B cell (primary cell): ENCODE data around the gene RORC. TPM values are rescaled to one million over a fixed set of nuclear protein-coding genes. Genes with fewer than 3 reads are reported as not detected.

Experiments
- ATAC-seq: fragments of 200-7000 bp; cut with Tn5 transposase; one replicate; pipeline ENCODE4 v1.10.0; 2021; ENCODE audit warnings: low read depth, mild to moderate bottlenecking, moderate number of reproducible peaks, moderate library complexity
- CTCF ChIA-PET: fragments of 350-600 bp; sonication (Branson Sonifier 250); formaldehyde crosslinking; loops from one replicate; lab custom pipeline; 2021; ENCODE audit warnings: antibody characterized with exemption, inconsistent platforms; lab: Charles Lee
- POLR2A ChIA-PET: fragments of 350-600 bp; sonication (Branson Sonifier 250); formaldehyde crosslinking; loops from one replicate; lab custom pipeline; 2021; ENCODE audit warnings: antibody characterized with exemption; lab: Charles Lee
- DNase-seq: peaks from one replicate; pipeline ENCODE4 v3.0.0; 2013
- H2AFZ ChIP-seq: 2 replicates; pipeline ENCODE4 v1.6.1; 2012; ENCODE audit warnings: mild to moderate bottlenecking, low read depth, low read length; ENCODE audit not compliant: insufficient read depth, poor library complexity, severe bottlenecking
- H3K27ac ChIP-seq, 2 donors: 1 replicate in 1 of 2; 2 replicates in 1 of 2; pipeline ENCODE4 v1.5.1; 2012 to 2013; ENCODE audit warnings: low read length in 2 of 2, mild to moderate bottlenecking in 2 of 2, moderate library complexity in 1 of 2
- H3K27me3 ChIP-seq, 4 experiments: fragments of 200-600 bp in 1 of 4; sonication (generic) in 1 of 4; replicated peaks in 1 of 4; 1 replicate in 2 of 4; 2 replicates in 2 of 4; pipeline versions ENCODE4 v1.6.1 to v1.7.0; 2013 to 2016; ENCODE audit warnings: low read length in 3 of 4, mild to moderate bottlenecking in 2 of 4, mixed read lengths in 1 of 4, moderate library complexity in 1 of 4; ENCODE audit not compliant: insufficient read depth in 4 of 4, control insufficient read depth in 3 of 4; ENCODE audit errors: control extremely low read depth in 1 of 4
- H3K36me3 ChIP-seq, 2 experiments: replicated peaks in 1 of 2; 1 replicate in 1 of 2; 2 replicates in 1 of 2; pipeline versions ENCODE4 v1.6.1 to v1.7.1; 2013; ENCODE audit warnings: low read length in 1 of 2; ENCODE audit not compliant: insufficient read depth in 2 of 2, control insufficient read depth in 1 of 2; ENCODE audit errors: control extremely low read depth in 1 of 2, extremely low read depth in 1 of 2
- H3K4me1 ChIP-seq, 2 donors: fragments of 200-600 bp in 1 of 2; sonication (generic) in 1 of 2; 1 replicate in 1 of 2; 2 replicates in 1 of 2; pipeline versions ENCODE4 v1.5.1 to v1.6.1; 2013 to 2017; ENCODE audit warnings: low read length in 2 of 2; ENCODE audit not compliant: control insufficient read depth in 2 of 2, insufficient read depth in 2 of 2
- H3K4me2 ChIP-seq: replicated peaks from 2 replicates; pipeline ENCODE3; 2012; ENCODE audit warnings: mild to moderate bottlenecking, low read depth, low read length; ENCODE audit not compliant: poor library complexity, severe bottlenecking
- H3K4me3 ChIP-seq, 5 experiments: fragments of 200-600 bp in 1 of 5; sonication (generic) in 1 of 5; 1 replicate in 3 of 5; 2 replicates in 2 of 5; pipeline versions ENCODE4 v1.5.1 to v1.7.0; 2011 to 2016; ENCODE audit warnings: low read length in 4 of 5, mild to moderate bottlenecking in 4 of 5, low read depth in 2 of 5, control low read depth in 1 of 5, moderate library complexity in 1 of 5; ENCODE audit not compliant: insufficient read depth in 1 of 5; ENCODE audit errors: control extremely low read depth in 1 of 5, extremely low read depth in 1 of 5
- H3K79me2 ChIP-seq: fragments of 200-600 bp; sonication (generic); one replicate; pipeline ENCODE4 v1.6.0; 2016; ENCODE audit warnings: low read length; ENCODE audit not compliant: control insufficient read depth, insufficient read depth
- H3K9ac ChIP-seq: fragments of 200-600 bp; sonication (generic); 2 replicates; pipeline ENCODE4 v1.6.1; 2017; ENCODE audit warnings: mild to moderate bottlenecking, low read length, moderate library complexity
- H3K9me3 ChIP-seq, 3 donors: one replicate each; pipeline versions ENCODE4 v1.6.1 to v1.7.1; 2013; ENCODE audit warnings: low read length in 2 of 3; ENCODE audit not compliant: control insufficient read depth in 2 of 3, insufficient read depth in 1 of 3; ENCODE audit errors: control extremely low read depth in 1 of 3
- H4K20me1 ChIP-seq: 2 replicates; pipeline ENCODE4 v1.6.0; 2012; ENCODE audit warnings: mild to moderate bottlenecking, low read length; ENCODE audit not compliant: insufficient read depth, control insufficient read depth, poor library complexity, severe bottlenecking
- H3K27ac Mint-ChIP-seq: one replicate; pipeline ENCODE4 v1.8.0; 2021; ENCODE audit warnings: mixed read lengths
- H3K27me3 Mint-ChIP-seq: one replicate; pipeline ENCODE4 v1.8.0; 2021; ENCODE audit warnings: mixed read lengths
- H3K4me1 Mint-ChIP-seq: one replicate; pipeline ENCODE4 v1.8.0; 2021; ENCODE audit warnings: mixed read lengths
- H3K4me3 Mint-ChIP-seq: one replicate; pipeline ENCODE4 v1.8.0; 2021; ENCODE audit warnings: mixed read lengths
- H3K9me3 Mint-ChIP-seq: one replicate; pipeline ENCODE4 v1.8.0; 2022; ENCODE audit warnings: mixed read lengths; ENCODE audit not compliant: insufficient read depth
- EZH2 ChIP-seq: IDR thresholded peaks from 2 replicates; pipeline ENCODE4 v1.6.1; 2012; ENCODE audit warnings: borderline replicate concordance, low read depth, mild to moderate bottlenecking, moderate library complexity, low read length; ENCODE audit not compliant: insufficient read depth, poor library complexity, severe bottlenecking
- WGBS: methylation state at CpG from one replicate; pipeline ENCODE4 v1.1.5; 2013; ENCODE audit warnings: missing lambda C conversion rate; ENCODE audit not compliant: insufficient coverage; 5-methylcytosine and 5-hydroxymethylcytosine counted together
- intact Hi-C: fragments of 100-400 bp; cut with micrococcal nuclease; formaldehyde crosslinking; loops from one replicate; pipeline ENCODE4 v1.10.0; 2022
- polyA plus RNA-seq: library from polyadenylated mRNA; depleted of rRNA; stranded (reverse); fragments of >200 nt; gene quantifications from 2 replicates; pipeline ENCODE4 v1.2.3, GENCODE V29; 2012
- total RNA-seq, 2 donors: library from RNA; stranded (reverse); fragments of 120-200 nt in 1 of 2; gene quantifications; 1 replicate in 1 of 2; 2 replicates in 1 of 2; pipeline versions ENCODE4 v1.2.3 to v1.2.4, GENCODE V29; 2013 to 2022
- TF ChIP-seq, protein P1 (sequence below): fragments of 200-600 bp; IDR thresholded peaks from one replicate; pipeline ENCODE4 v1.8.0; 2022; ENCODE audit warnings: antibody characterized with exemption, mild to moderate bottlenecking

Gene RORC
- total and polyA plus RNA-seq, 2 donors (not counting 1 experiment from before 2014, with no cell fraction given): 0.15 TPM; not detected in 1

DNA sequence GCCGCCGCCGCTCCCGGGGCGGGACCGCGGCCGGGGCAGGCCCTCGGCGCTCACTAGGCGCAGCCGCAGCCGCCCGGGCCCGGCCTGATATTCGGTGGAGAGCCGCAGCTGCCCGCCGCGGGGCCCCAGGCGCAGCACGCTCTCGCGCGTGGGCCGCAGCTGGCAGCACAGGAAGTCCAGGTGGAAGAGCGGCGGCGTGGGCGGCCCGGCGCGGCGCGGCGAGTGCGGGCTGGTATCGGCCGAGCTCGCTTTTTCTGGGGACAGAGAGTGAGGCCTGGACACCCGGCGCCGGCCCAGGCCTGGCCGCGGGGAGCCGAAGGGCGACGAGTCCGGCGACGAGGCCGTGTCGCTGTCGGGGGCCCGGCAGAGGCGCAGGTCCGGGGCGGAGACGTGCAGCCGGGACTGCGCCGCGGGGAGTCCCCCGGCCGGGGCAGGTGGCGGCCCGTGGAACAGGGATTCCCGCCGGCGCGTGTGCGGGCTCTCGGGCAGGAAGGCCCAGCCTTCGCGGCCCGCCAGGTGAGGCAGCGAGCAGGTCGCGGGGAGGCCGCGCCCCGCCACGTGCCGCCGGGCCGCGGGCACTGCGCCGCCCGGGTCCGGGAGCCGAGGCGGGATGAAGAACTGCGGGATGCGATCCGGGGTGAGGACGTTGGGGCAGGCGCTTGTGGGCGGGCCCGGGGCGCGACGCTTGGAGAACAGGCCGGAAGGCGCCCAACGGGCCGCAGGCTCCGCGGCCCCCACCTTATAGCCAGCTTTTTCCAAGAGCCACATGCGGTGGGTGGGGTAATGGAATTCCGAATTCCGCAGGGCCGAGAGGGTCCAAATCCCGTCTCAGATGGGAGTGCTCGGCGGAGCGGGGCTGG, 6.8 kb upstream of the RORC start:
- H3K27me3 Mint-ChIP-seq: peaks cover 10% of the 10 kb centered on the region
- H3K27ac ChIP-seq: no peak overlapping the region
- ChIA-PET POLR2A (no interaction called here), CTCF (interaction anchor here (1.0 to 2.3 kb wide), 3 partner anchors 75 to 245 kb away, joined by 3 to 10 read pairs (median 5); partner anchors contain the start of gene MRPL9)
- peak; percentile 73 for DNase-seq
- TF ChIP-seq EZH2: peak; percentile 84
- TF ChIP-seq, protein P1, sequence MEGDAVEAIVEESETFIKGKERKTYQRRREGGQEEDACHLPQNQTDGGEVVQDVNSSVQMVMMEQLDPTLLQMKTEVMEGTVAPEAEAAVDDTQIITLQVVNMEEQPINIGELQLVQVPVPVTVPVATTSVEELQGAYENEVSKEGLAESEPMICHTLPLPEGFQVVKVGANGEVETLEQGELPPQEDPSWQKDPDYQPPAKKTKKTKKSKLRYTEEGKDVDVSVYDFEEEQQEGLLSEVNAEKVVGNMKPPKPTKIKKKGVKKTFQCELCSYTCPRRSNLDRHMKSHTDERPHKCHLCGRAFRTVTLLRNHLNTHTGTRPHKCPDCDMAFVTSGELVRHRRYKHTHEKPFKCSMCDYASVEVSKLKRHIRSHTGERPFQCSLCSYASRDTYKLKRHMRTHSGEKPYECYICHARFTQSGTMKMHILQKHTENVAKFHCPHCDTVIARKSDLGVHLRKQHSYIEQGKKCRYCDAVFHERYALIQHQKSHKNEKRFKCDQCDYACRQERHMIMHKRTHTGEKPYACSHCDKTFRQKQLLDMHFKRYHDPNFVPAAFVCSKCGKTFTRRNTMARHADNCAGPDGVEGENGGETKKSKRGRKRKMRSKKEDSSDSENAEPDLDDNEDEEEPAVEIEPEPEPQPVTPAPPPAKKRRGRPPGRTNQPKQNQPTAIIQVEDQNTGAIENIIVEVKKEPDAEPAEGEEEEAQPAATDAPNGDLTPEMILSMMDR: no peak
- peaks cover 31% of the 10 kb centered on the region for H3K4me1 Mint-ChIP-seq
- peak overlapping the region; percentile 69 for H2AFZ ChIP-seq
- no peaks in the 10 kb centered on the region for H4K20me1 ChIP-seq
- H3K27me3 ChIP-seq: peaks cover 0 to 20% (median 7%) of the 10 kb centered on the region in 4 experiments
- H3K4me2 ChIP-seq: peak overlapping the region; percentile 89
- peak; percentile 48 for ATAC-seq
- peak overlapping the region; percentile 37 for H3K27ac Mint-ChIP-seq
- peak overlapping the region; percentile 65 for H3K9ac ChIP-seq
- H3K4me3 ChIP-seq: peak overlapping the region in 4 of 5 experiments; percentile 36 to 56 (median 44)
- H3K9me3 Mint-ChIP-seq: no peaks in the 10 kb centered on the region
- 2% methylated on average over 115 of the region's 117 CpGs for WGBS
- H3K4me1 ChIP-seq: peaks cover 30 to 35% of the 10 kb centered on the region in 2 donors
- H3K9me3 ChIP-seq: peaks cover 0 to 11% (median 0%) of the 10 kb centered on the region in 3 donors
- no peaks in the 10 kb centered on the region for H3K79me2 ChIP-seq
- H3K36me3 ChIP-seq: no peaks in the 10 kb centered on the region
- intact Hi-C loops: loop anchor here (2.0 to 10.0 kb wide), 4 partner anchors 114 to 556 kb away; partner anchors contain the start of genes POGZ, PSMB4, RIIAD1 and ZNF687
- H3K4me3 Mint-ChIP-seq: peak overlapping the region; percentile 87
